Measurements from ENCODE around the gene CARNS1.

- peak; percentile 87 for TF ChIP-seq POLR2AphosphoS5 (IDR thresholded peaks at IDR 0.05; ENCODE audit: borderline replicate concordance, low read depth, low read length)
- no peak for TF ChIP-seq EZH2 (IDR thresholded peaks at IDR 0.05)
- no peak for TF ChIP-seq FOXP2 (optimal IDR thresholded peaks at IDR 0.05; ENCODE audit: control extremely low read depth, extremely low read length, insufficient read depth)
Observed at GRCh38 chr11:67464411-67465188, 49.1 kb downstream of the CARNS1 start.
